NCI-H2196 (cell line): Measurements from ENCODE around the gene ANKFN1.
"Not testable (repeated sequence)": the region's sequence is repeated elsewhere in the genome, so short reads cannot be mapped to it uniquely, and the experiment has no call there.

Experiments
- DNase-seq: peaks from one replicate; lab custom pipeline; 2025; ENCODE audit not compliant: unreplicated experiment; lab: John Stamatoyannopoulos, UW

Gene ANKFN1

GRCh38 chr17:56322991-56323390, 169.7 kb downstream of the ANKFN1 start:
- no peak for DNase-seq

- DNase-seq: no peak
These were observed 171.4 kb downstream of the ANKFN1 start for GRCh38 chr17:56324676-56325075.

GRCh38 chr17:56325313-56326000, 172.2 kb downstream of the ANKFN1 start:
- no peak for DNase-seq

GRCh38 chr17:56326001-56326359, 172.7 kb downstream of the ANKFN1 start:
- no peak for DNase-seq

- DNase-seq: no peak
These were observed 194.4 kb downstream of the ANKFN1 start for GRCh38 chr17:56347639-56348038.

GRCh38 chr17:56350592-56350991, 197.3 kb downstream of the ANKFN1 start:
- DNase-seq: no peak

GRCh38 chr17:56351675-56352074, 198.4 kb downstream of the ANKFN1 start:
- no peak for DNase-seq

GRCh38 chr17:56358651-56359050, 205.4 kb downstream of the ANKFN1 start:
- DNase-seq: no peak

- DNase-seq: no peak
These were observed 206.2 kb downstream of the ANKFN1 start for GRCh38 chr17:56359518-56359917.

GRCh38 chr17:56367366-56367765, 214.1 kb downstream of the ANKFN1 start:
- DNase-seq: no peak

- DNase-seq: no peak
These were observed 220.9 kb downstream of the ANKFN1 start for GRCh38 chr17:56373981-56374833.

GRCh38 chr17:56389356-56389755, 236.1 kb downstream of the ANKFN1 start:
- DNase-seq: no peak

GRCh38 chr17:56392321-56392720, 239.0 kb downstream of the ANKFN1 start:
- DNase-seq: no peak

- DNase-seq: no peak
These were observed 239.9 kb downstream of the ANKFN1 start for GRCh38 chr17:56393156-56393555.

- no peak for DNase-seq
These were observed 242.5 kb downstream of the ANKFN1 start for GRCh38 chr17:56395787-56396186.

GRCh38 chr17:56407086-56407485, 253.8 kb downstream of the ANKFN1 start:
- no peak for DNase-seq

- not testable (repeated sequence) for DNase-seq
These were observed 259.1 kb downstream of the ANKFN1 start for GRCh38 chr17:56412356-56412755.

- DNase-seq: no peak
These were observed 263.5 kb downstream of the ANKFN1 start for GRCh38 chr17:56416682-56417351.

GRCh38 chr17:56424005-56424404, 270.7 kb downstream of the ANKFN1 start:
- no peak for DNase-seq

GRCh38 chr17:56424543-56425044, 271.3 kb downstream of the ANKFN1 start:
- no peak for DNase-seq

- no peak for DNase-seq
These were observed 272.2 kb downstream of the ANKFN1 start for GRCh38 chr17:56425483-56425882.

GRCh38 chr17:56426901-56427300, 273.6 kb downstream of the ANKFN1 start:
- no peak for DNase-seq
